GM18520 (cell line): ENCODE measurements around the gene NIT2.
A peak's percentile ranks its signal among the peaks of the same experiment; 100 is the strongest.
"Not testable (repeated sequence)": the region's sequence is repeated elsewhere in the genome, so short reads cannot be mapped to it uniquely, and the experiment has no call there.

Experiments
- ATAC-seq: cut with Tn5 transposase; IDR thresholded peaks from one replicate; pipeline ENCODE4 v1.9.1; 2021; ENCODE audit not compliant: unreplicated experiment

The NIT2 gene

GRCh38 chr3:100334488-100335351, at the start of gene NIT2:
Gene NIT2 (plus strand): TSS chr3:100334757. CDS start chr3:100334792, 35 bp downstream.
- peak; percentile 91 for ATAC-seq

GRCh38 chr3:100288288-100288894, 46.2 kb upstream of the NIT2 start:
- ATAC-seq = no peak

- no peak for ATAC-seq
These were observed 45.2 kb upstream of the NIT2 start for GRCh38 chr3:100289339-100289738.

GRCh38 chr3:100295089-100295488, 39.5 kb upstream of the NIT2 start:
- no peak for ATAC-seq

GRCh38 chr3:100297784-100298183, 36.8 kb upstream of the NIT2 start:
- ATAC-seq = no peak

GRCh38 chr3:100299016-100299415, 35.5 kb upstream of the NIT2 start:
- ATAC-seq = no peak

GRCh38 chr3:100306695-100307094, 27.9 kb upstream of the NIT2 start:
- ATAC-seq = no peak

GRCh38 chr3:100310355-100310965, 24.1 kb upstream of the NIT2 start:
- no peak for ATAC-seq

- ATAC-seq = no peak
These were observed 23.5 kb upstream of the NIT2 start for GRCh38 chr3:100311011-100311410.

- ATAC-seq = no peak
These were observed 17.9 kb upstream of the NIT2 start for GRCh38 chr3:100316641-100317069.

- ATAC-seq = no peak
These were observed 16.6 kb upstream of the NIT2 start for GRCh38 chr3:100317912-100318311.

- no peak for ATAC-seq
These were observed 14.6 kb upstream of the NIT2 start for GRCh38 chr3:100319951-100320350.

- no peak for ATAC-seq
These were observed 10.5 kb upstream of the NIT2 start for GRCh38 chr3:100324044-100324443.

- no peak for ATAC-seq
These were observed 8.7 kb upstream of the NIT2 start for GRCh38 chr3:100325827-100326226.

- ATAC-seq = not testable (repeated sequence)
These were observed 7.2 kb upstream of the NIT2 start for GRCh38 chr3:100327377-100327776.

- ATAC-seq = no peak
These were observed 4.6 kb upstream of the NIT2 start for GRCh38 chr3:100329800-100330489.

- ATAC-seq = no peak
These were observed 3.9 kb upstream of the NIT2 start for GRCh38 chr3:100330651-100331050.

GRCh38 chr3:100331660-100332059, 2.9 kb upstream of the NIT2 start:
- ATAC-seq = no peak

- no peak for ATAC-seq
These were observed 1.5 kb upstream of the NIT2 start for GRCh38 chr3:100333051-100333450.

GRCh38 chr3:100333970-100334487, 528 bp upstream of the NIT2 start:
- ATAC-seq = no peak

- peak; percentile 56 for ATAC-seq
These were observed 877 bp downstream of the NIT2 start for GRCh38 chr3:100335434-100335833.
